ENCODE data around the gene CDH4. TPM values are rescaled to one million over a fixed set of nuclear protein-coding genes. Genes with fewer than 3 reads are reported as not detected.

The CDH4 gene
- total and polyA plus RNA-seq, 2 donors = 0.04 to 0.42 TPM

DNA sequence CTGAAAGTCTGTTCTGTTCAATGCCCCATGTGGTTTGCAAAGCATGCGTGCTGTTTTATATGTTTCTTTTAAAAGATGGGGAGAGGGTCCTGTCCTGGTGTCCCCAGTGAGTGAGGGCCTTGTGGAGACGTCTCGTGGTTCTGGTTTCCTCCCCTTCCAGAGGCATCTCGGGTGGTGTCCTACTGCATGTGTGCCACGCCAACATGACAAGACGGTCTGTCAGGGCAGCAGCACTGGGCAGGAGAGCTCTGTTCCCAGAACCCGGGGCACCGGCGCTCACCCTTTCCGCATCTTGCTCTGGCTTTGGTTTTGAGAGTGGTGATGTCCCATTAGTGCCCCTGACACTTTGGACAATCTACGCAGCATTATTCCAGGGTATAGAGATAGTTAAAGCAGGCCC lies 275.6 kb downstream of the CDH4 start:
- 90% methylated on average over 11 of the region's 11 CpGs for WGBS
- Histone ChIP-seq H3K36me3 (ENCODE audit: insufficient read depth) (no peaks in the 10 kb centered on the region), H3K4me3 (ENCODE audit: low read depth, low read length) (no peak overlapping the region), H3K4me1 (ENCODE audit: insufficient read depth) (no peaks in the 10 kb centered on the region), H3K27ac (ENCODE audit: low read depth) (no peak overlapping the region)
- DNase-seq (ENCODE audit: extremely low spot score) = no peak

GRCh38 chr20:61528591-61528990 lies 276.5 kb downstream of the CDH4 start:
- 83% methylated on average over 9 of the region's 9 CpGs for WGBS

DNA sequence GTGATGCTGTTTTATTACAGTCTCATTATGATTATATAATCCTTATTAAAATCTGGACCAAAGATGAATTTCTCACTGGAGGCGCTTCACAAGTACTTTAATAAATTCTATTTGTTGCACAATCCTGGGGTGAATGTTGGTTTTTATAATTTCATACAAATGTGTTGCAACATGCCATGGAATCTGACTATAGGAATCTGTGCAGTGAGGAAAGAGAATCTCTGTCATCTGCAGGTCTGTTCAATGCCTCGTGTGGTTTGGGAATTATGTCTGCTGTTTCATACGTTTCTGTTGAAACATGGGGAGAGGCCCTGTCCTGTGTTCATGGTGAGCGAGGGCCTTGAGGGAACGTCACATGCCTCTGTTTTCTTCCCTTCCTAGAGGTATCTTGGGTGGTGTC lies 277.3 kb downstream of the CDH4 start:
- DNase-seq (ENCODE audit: extremely low spot score) = no peak
- H3K27ac ChIP-seq (ENCODE audit: low read depth) = no peak overlapping the region
- WGBS = 73% methylated on average over 5 of the region's 5 CpGs
- H3K36me3 ChIP-seq (ENCODE audit: insufficient read depth) = no peaks in the 10 kb centered on the region
- H3K4me3 ChIP-seq (ENCODE audit: low read depth, low read length) = no peak overlapping the region
- H3K4me1 ChIP-seq (ENCODE audit: insufficient read depth) = no peaks in the 10 kb centered on the region

More at GRCh38 chr20:61528591-61528990, 276.5 kb downstream of the CDH4 start:
- Histone ChIP-seq H3K4me1 (ENCODE audit: insufficient read depth) (no peaks in the 10 kb centered on the region), H3K4me3 (ENCODE audit: low read depth, low read length) (no peak overlapping the region), H3K36me3 (ENCODE audit: insufficient read depth) (no peaks in the 10 kb centered on the region), H3K27ac (ENCODE audit: low read depth) (no peak overlapping the region)
- no peak for DNase-seq (ENCODE audit: extremely low spot score)

- H3K4me3 ChIP-seq (ENCODE audit: low read depth, low read length) = no peak overlapping the region
- no peak for DNase-seq (ENCODE audit: extremely low spot score)
- H3K36me3 ChIP-seq (ENCODE audit: insufficient read depth) = no peaks in the 10 kb centered on the region
- H3K27ac ChIP-seq (ENCODE audit: low read depth) = no peak overlapping the region
- WGBS = 66% methylated on average over 22 of the region's 22 CpGs
- H3K4me1 ChIP-seq (ENCODE audit: insufficient read depth) = no peaks in the 10 kb centered on the region
Measured at GRCh38 chr20:61531553-61532345, 279.7 kb downstream of the CDH4 start.

- 76% methylated on average over 8 of the region's 8 CpGs for WGBS
- no peaks in the 10 kb centered on the region for H3K36me3 ChIP-seq (ENCODE audit: insufficient read depth)
- H3K27ac ChIP-seq (ENCODE audit: low read depth) = no peak overlapping the region
- no peak overlapping the region for H3K4me3 ChIP-seq (ENCODE audit: low read depth, low read length)
- H3K4me1 ChIP-seq (ENCODE audit: insufficient read depth) = no peaks in the 10 kb centered on the region
- DNase-seq (ENCODE audit: extremely low spot score) = no peak
Measured at GRCh38 chr20:61532736-61533135, 280.7 kb downstream of the CDH4 start.

- no peak for DNase-seq (ENCODE audit: extremely low spot score)
- Histone ChIP-seq H3K4me3 (ENCODE audit: low read depth, low read length) (no peak overlapping the region), H3K4me1 (ENCODE audit: insufficient read depth) (no peaks in the 10 kb centered on the region), H3K36me3 (ENCODE audit: insufficient read depth) (no peaks in the 10 kb centered on the region), H3K27ac (ENCODE audit: low read depth) (no peak overlapping the region)
- WGBS = 78% methylated on average over 18 of the region's 18 CpGs
Measured at GRCh38 chr20:61533231-61533631, 281.2 kb downstream of the CDH4 start.

GRCh38 chr20:61534346-61534745 lies 282.3 kb downstream of the CDH4 start:
- H3K27ac ChIP-seq (ENCODE audit: low read depth) = no peak overlapping the region
- DNase-seq (ENCODE audit: extremely low spot score) = no peak
- whole genome bisulfite sequencing = 77% methylated on average over 10 of the region's 10 CpGs

DNA sequence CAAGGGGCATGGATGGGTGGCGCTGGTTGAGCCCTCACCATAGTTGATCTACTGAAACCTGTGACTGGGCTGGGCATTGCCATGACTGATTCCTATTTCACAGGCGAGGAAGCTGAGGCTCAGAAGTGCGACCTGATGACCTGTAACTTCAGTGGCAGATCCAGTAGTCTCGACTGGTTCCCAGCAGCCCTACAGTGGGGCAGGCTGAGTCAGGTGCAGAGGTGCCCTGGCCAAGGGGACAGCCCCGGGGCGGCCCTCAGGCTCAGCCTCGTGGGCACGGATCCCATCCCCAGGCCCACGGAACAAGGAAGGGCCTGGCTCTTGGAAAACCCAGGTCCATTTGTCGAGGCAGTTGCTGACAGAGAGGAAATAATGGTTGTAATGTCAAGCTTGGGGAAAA lies 283.0 kb downstream of the CDH4 start:
- Histone ChIP-seq H3K4me1 (ENCODE audit: insufficient read depth) (no peaks in the 10 kb centered on the region), H3K36me3 (ENCODE audit: insufficient read depth) (no peaks in the 10 kb centered on the region), H3K4me3 (ENCODE audit: low read depth, low read length) (no peak overlapping the region), H3K27ac (ENCODE audit: low read depth) (no peak overlapping the region)
- WGBS = 85% methylated on average over 10 of the region's 10 CpGs
- DNase-seq (ENCODE audit: extremely low spot score) = no peak

More at GRCh38 chr20:61534346-61534745, 282.3 kb downstream of the CDH4 start:
- no peak overlapping the region for H3K4me3 ChIP-seq (ENCODE audit: low read depth, low read length)
- no peaks in the 10 kb centered on the region for H3K4me1 ChIP-seq (ENCODE audit: insufficient read depth)
- H3K36me3 ChIP-seq (ENCODE audit: insufficient read depth) = no peaks in the 10 kb centered on the region

GRCh38 chr20:61535536-61535935 lies 283.5 kb downstream of the CDH4 start:
- Histone ChIP-seq H3K4me3 (ENCODE audit: low read depth, low read length) (no peak overlapping the region), H3K27ac (ENCODE audit: low read depth) (no peak overlapping the region), H3K4me1 (ENCODE audit: insufficient read depth) (no peaks in the 10 kb centered on the region), H3K36me3 (ENCODE audit: insufficient read depth) (no peaks in the 10 kb centered on the region)
- DNase-seq (ENCODE audit: extremely low spot score) = no peak
- WGBS = 87% methylated on average over 13 of the region's 13 CpGs

- Histone ChIP-seq H3K4me3 (ENCODE audit: low read depth, low read length) (no peak overlapping the region), H3K36me3 (ENCODE audit: insufficient read depth) (no peaks in the 10 kb centered on the region), H3K27ac (ENCODE audit: low read depth) (no peak overlapping the region), H3K4me1 (ENCODE audit: insufficient read depth) (no peaks in the 10 kb centered on the region)
- DNase-seq (ENCODE audit: extremely low spot score) = no peak
- 67% methylated on average over 8 of the region's 8 CpGs for WGBS
Measured at GRCh38 chr20:61535956-61536355, 283.9 kb downstream of the CDH4 start.

DNA sequence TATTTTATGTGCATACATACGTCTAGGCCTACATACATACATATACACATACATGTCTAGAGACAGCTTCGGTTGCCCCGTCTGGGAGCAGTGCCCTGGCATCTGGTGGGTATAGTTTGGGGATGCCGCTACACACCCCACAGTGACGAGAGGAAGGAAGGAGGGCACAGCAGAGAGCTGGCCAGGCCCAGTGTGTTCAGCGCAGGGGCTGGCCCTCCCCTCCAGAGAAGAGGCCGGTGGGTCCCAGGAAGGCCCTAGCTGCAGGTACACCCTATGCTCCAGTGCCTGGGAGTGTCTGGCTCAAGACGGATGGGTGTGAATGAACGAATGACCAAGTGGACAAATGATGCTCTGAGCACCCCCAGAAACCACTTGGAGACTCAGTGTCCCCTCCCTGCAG lies 284.6 kb downstream of the CDH4 start:
- no peak for DNase-seq (ENCODE audit: extremely low spot score)
- Histone ChIP-seq H3K27ac (ENCODE audit: low read depth) (no peak overlapping the region), H3K4me1 (ENCODE audit: insufficient read depth) (no peaks in the 10 kb centered on the region), H3K36me3 (ENCODE audit: insufficient read depth) (no peaks in the 10 kb centered on the region), H3K4me3 (ENCODE audit: low read depth, low read length) (no peak overlapping the region)
- 86% methylated on average over 9 of the region's 9 CpGs for WGBS

DNA sequence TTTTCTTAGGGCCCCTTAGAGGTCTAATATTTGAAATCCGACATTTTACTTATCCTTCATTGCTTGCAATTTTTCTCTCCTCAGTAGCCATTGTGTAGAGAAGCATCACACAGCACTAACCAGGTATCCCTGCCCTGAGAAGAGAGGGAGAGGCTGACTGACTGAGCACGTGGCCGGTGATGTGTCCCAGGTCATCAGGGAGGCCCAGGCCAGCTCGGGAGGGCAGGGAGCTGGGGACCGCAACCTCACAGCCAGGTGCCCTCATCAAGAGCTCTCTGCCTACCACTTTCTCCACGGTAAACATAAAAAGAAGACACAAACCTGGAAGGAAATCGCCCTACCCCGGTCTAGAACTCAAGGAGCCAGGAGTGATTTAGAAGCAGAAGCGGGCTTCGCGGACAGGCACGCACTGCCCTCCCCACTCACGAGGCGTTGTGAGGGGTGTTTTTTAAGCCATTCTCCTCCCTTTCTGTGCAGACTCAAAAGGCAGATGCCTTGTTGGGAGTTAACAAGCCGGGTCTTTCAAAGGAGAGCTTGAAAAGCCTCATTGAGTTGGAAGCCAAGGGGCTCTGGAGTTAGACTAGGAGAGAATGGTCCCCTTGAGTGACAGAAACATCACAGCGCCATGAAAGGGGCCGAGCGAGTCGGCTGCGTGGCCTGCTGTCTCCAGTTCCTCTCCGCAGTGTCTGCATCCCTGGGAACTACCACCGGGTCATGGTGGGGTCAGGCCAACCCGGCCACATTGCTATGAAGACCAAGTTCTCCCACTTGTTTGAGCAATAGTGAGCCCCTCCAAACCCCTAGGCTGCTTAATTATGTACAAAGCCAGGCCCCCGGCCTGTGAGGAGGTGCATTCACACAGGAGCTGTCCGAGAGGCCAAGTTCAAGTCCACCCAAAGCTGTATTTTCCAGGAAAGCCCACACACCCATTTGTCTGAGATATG lies 285.4 kb downstream of the CDH4 start:
- 73% methylated on average over 25 of the region's 25 CpGs for WGBS
- Histone ChIP-seq H3K36me3 (ENCODE audit: insufficient read depth) (no peaks in the 10 kb centered on the region), H3K4me3 (ENCODE audit: low read depth, low read length) (no peak overlapping the region), H3K4me1 (ENCODE audit: insufficient read depth) (no peaks in the 10 kb centered on the region), H3K27ac (ENCODE audit: low read depth) (no peak overlapping the region)
- DNase-seq (ENCODE audit: extremely low spot score) = no peak

DNA sequence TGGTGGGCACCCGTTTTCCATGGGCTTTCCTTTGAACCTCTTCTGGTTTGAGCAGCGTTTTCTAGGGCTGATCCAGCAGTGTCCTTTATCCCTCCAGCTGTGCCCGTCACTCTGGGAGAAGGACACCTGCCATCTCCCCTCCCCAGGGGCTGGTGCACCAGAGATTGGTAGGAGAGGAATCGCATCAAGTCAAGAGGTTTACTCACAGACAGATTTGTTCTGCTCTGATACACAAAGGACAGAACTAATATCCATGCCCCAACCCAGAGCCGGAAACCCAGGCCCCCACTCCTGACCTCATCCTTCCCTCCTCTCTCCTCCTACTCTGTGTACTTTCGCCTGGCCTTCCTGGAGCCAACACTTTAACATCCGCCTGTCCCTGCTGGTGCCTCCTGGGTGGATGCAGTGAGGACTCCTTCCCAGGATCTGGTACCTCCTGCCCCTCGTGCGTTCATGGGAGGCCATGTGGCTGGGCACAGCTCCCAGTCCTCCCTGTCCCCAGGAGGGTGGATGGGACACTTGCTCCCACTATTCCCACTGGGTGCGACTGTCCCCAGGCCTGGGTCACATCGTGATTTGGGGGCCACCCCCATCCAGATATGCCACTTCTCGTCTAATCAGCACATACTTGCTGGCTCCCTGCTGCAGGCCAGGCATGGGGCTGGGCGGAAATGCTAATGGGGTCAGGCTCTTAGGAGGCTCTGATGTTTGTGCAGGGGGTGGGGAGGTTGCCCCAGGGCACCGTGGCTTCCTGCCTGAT lies 286.3 kb downstream of the CDH4 start:
- Histone ChIP-seq H3K4me1 (ENCODE audit: insufficient read depth) (no peaks in the 10 kb centered on the region), H3K4me3 (ENCODE audit: low read depth, low read length) (no peak overlapping the region), H3K36me3 (ENCODE audit: insufficient read depth) (no peaks in the 10 kb centered on the region), H3K27ac (ENCODE audit: low read depth) (no peak overlapping the region)
- 72% methylated on average over 14 of the region's 14 CpGs for WGBS
- DNase-seq (ENCODE audit: extremely low spot score) = no peak

All from urinary bladder (tissue), 4 donors.